Sigmoid colon (tissue), 3 donors: ENCODE results near the gene TNRC18.

Source experiments
- POLR2A ChIP-seq, 2 donors: fragments of 450-650 bp; IDR thresholded peaks; one replicate each; pipeline ENCODE4 v1.6.1; 2016; ENCODE audit warnings: antibody characterized with exemption in 2 of 2, mild to moderate bottlenecking in 2 of 2, moderate library complexity in 2 of 2
- TF ChIP-seq, protein P1 (sequence below), 4 experiments: fragments of 450-650 bp in 3 of 4; fragments of 200-600 bp in 1 of 4; IDR thresholded peaks; one replicate each; pipeline ENCODE4 v1.5.1; 2016 to 2019; ENCODE audit warnings: antibody characterized with exemption in 4 of 4, mild to moderate bottlenecking in 3 of 4, moderate library complexity in 2 of 4

DNA sequence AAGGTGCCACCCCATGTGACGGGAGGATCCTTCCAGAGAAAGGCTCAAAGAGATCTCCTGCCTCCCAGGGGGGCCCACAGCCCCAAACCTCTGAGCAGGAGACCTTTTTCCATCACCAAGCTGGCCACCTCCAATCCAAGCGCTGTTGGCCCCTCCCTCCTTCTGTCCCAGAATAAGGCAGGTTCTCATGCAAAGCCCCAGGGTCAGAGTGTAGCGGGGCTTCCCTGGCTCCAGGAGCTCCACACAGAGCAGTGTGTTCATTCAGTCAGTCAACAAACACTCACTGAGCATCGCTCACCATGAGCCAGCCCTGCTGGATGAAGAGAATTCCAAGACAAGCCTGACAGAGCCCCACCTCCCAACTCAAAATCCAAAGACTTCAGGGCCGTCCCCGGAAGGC, 39.0 kb downstream of the TNRC18 start:
- no peak for TF ChIP-seq POLR2A (IDR thresholded peaks at IDR 0.05)
- TF ChIP-seq, protein P1, sequence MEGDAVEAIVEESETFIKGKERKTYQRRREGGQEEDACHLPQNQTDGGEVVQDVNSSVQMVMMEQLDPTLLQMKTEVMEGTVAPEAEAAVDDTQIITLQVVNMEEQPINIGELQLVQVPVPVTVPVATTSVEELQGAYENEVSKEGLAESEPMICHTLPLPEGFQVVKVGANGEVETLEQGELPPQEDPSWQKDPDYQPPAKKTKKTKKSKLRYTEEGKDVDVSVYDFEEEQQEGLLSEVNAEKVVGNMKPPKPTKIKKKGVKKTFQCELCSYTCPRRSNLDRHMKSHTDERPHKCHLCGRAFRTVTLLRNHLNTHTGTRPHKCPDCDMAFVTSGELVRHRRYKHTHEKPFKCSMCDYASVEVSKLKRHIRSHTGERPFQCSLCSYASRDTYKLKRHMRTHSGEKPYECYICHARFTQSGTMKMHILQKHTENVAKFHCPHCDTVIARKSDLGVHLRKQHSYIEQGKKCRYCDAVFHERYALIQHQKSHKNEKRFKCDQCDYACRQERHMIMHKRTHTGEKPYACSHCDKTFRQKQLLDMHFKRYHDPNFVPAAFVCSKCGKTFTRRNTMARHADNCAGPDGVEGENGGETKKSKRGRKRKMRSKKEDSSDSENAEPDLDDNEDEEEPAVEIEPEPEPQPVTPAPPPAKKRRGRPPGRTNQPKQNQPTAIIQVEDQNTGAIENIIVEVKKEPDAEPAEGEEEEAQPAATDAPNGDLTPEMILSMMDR (IDR thresholded peaks at IDR 0.05): no peak
